ENCODE measurements around the gene CD36. TPM values are rescaled to one million over a fixed set of nuclear protein-coding genes. Genes with fewer than 3 reads are reported as not detected.

CD36 gene
- total and polyA plus RNA-seq, 2 of the 8 experiments (the other 6 are each of a cell fraction or from before 2014, with no cell fraction given): 0.33 to 0.60 TPM

- DNase-seq (ENCODE audit: low read depth in 1 of 2, low spot score in 2 of 2): no peak
- Histone ChIP-seq H4K20me1 (replicated peaks in 1 of 2; ENCODE audit: control insufficient read depth in 1 of 2, insufficient read depth in 2 of 2, low read length in 2 of 2) (no peaks in the 10 kb centered on the region), H2AFZ (ENCODE audit: low read length) (no peak overlapping the region), H4K91ac (replicated peaks; ENCODE audit: insufficient read length, low read length) (no peak overlapping the region), H3K36me3 (ENCODE audit: control insufficient read depth in 2 of 4, insufficient read depth in 4 of 4, low read length in 3 of 4) (no peaks in the 10 kb centered on the region), H4K8ac (ENCODE audit: extremely low read depth, insufficient read depth, low read length) (no peak overlapping the region), H4K5ac (ENCODE audit: insufficient read length, low read depth, low read length) (no peak overlapping the region), H3K4me2 (ENCODE audit: insufficient read depth in 1 of 2, low read depth in 2 of 2, low read length in 2 of 2) (no peak overlapping the region), H3K9me3 (ENCODE audit: insufficient read depth in 2 of 2, low read depth in 1 of 2, low read length in 1 of 2) (no peaks in the 10 kb centered on the region), H2BK12ac (ENCODE audit: low read depth, low read length) (no peak overlapping the region), H3K4me1 (replicated peaks in 1 of 4; ENCODE audit: control insufficient read depth in 3 of 4, insufficient read depth in 4 of 4, low read length in 3 of 4) (no peaks in the 10 kb centered on the region; a peak in 1 of 7 replicates), H2BK20ac (ENCODE audit: low read length) (no peak overlapping the region), H2BK15ac (ENCODE audit: low read length) (no peak overlapping the region), H2AK5ac (ENCODE audit: low read depth, low read length) (no peak overlapping the region), H3K56ac (replicated peaks; ENCODE audit: insufficient read length, low read depth, low read length) (no peak overlapping the region), H3K14ac (ENCODE audit: insufficient read length) (no peak overlapping the region), H3K4ac (replicated peaks; ENCODE audit: insufficient read length, low read depth, low read length) (no peak overlapping the region), H3K79me2 (ENCODE audit: control insufficient read depth in 1 of 2, insufficient read depth in 2 of 2, low read length in 2 of 2) (no peaks in the 10 kb centered on the region), H3K27ac (ENCODE audit: low read depth, low read length) (no peak overlapping the region), H3K23ac (ENCODE audit: insufficient read length) (no peak overlapping the region), H3K27me3 (replicated peaks in 1 of 4; ENCODE audit: control insufficient read depth in 3 of 4, extremely low read depth in 1 of 4, insufficient read depth in 3 of 4, low read length in 3 of 4) (no peaks in the 10 kb centered on the region), H3K23me2 (ENCODE audit: low read depth, low read length) (no peaks in the 10 kb centered on the region), H3K79me1 (ENCODE audit: low read depth, low read length) (no peaks in the 10 kb centered on the region), H3K9ac (replicated peaks in 1 of 4; ENCODE audit: extremely low read depth in 1 of 4, low read depth in 3 of 4, low read length in 3 of 4) (no peak overlapping the region), H3K18ac (ENCODE audit: extremely low read depth, low read length) (no peak overlapping the region), H3K4me3 (ENCODE audit: extremely low read depth in 1 of 4, insufficient read depth in 2 of 4, low read depth in 3 of 4, low read length in 4 of 4) (no peak overlapping the region), H2BK120ac (replicated peaks; ENCODE audit: low read depth, low read length) (no peak overlapping the region), H2BK5ac (ENCODE audit: low read depth, low read length) (no peak overlapping the region)
- TF ChIP-seq EP300 (IDR thresholded peaks at IDR 0.05; ENCODE audit: borderline replicate concordance in 1 of 2, low read depth in 2 of 2, low read length in 2 of 2): no peak
- no peak for TF ChIP-seq TAF7 (optimal IDR thresholded peaks at IDR 0.05; ENCODE audit: borderline replicate concordance, low read depth, low read length)
- TF ChIP-seq KDM1A (IDR thresholded peaks at IDR 0.05; ENCODE audit: borderline replicate concordance, low read length): no peak
- TF ChIP-seq CREB1 (IDR thresholded peaks at IDR 0.05): no peak
- TF ChIP-seq CHD2 (IDR thresholded peaks at IDR 0.05; ENCODE audit: low read length): no peak
- no peak for TF ChIP-seq USF2 (IDR thresholded peaks at IDR 0.05; ENCODE audit: low read length)
- TF ChIP-seq BRCA1 (IDR thresholded peaks at IDR 0.05; ENCODE audit: low read depth, low read length): no peak
- CTCF ChIA-PET (ENCODE audit: partially characterized antibody): no interaction called here
- FAIRE-seq: no peak
- POLR2A ChIA-PET (ENCODE audit: partially characterized antibody): no interaction called here
Measured at GRCh38 chr7:80619741-80620140, 18.7 kb upstream of the CD36 start.

Data from H1 (cell line).